Activated gamma-delta T cell (primary cell): ENCODE data around the gene PRR11.
"Not testable (repeated sequence)": the region's sequence is repeated elsewhere in the genome, so short reads cannot be mapped to it uniquely, and the experiment has no call there.

Experiments used
- DNase-seq: peaks from one replicate; lab custom pipeline; 2025; lab: John Stamatoyannopoulos, UW

PRR11 gene

DNA sequence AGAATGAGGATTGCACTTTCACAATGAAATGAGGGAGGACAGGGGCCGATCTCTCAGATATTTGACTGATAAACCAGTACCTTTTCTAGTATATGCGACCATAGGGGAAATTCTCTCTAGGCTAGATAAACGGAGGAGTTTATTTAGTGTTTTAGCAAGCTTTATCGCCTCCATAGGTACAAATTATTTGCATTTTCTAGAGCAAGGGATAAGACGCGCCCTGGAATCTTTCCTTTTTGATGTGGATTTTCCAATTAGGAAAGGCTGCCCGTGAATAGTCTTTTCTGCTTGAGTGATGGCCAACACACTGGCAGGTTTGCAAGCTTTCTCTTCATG lies 64.4 kb downstream of the PRR11 start:
- DNase-seq: no peak

DNA sequence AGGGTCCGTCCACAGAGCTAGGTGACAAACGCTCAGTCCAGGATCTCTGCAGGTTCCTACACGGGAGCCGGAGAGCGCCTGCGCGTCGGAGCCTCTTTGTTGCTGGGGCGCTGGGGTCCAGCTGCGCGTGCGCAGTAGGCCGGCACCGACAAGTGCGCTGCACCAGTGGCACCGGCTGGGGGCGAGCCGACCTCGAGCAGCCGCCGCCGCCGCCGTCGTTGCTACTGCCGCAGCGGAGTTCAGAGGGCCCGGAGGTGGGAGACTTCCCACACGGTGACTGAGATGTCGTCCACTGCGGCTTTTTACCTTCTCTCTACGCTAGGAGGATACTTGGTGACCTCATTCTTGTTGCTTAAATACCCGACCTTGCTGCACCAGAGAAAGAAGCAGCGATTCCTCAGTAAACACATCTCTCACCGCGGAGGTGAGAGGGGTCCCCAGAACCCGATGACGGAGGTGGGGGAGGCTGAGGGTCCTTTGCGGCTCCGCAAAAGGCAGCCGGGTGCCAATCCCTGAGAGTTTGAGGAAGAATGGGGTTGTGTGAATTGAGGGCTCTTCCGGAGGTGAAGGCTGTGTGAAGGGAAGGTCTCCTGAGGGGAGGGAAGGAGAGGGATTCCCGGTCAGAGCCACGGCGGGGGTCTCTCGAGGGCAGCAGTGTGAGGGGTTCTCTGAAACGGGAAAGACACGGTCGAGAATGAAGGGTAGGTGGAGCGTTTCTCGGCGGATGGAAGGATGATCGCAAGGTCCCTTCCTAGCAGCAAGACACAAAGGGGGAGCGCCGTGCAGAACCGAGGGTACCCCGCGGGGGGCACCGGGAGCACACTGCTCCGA lies 65.0 kb downstream of the PRR11 start, which contains the start of gene GDPD1:
Gene GDPD1 (plus strand): TSS at position 184 of the 831 bp plus-strand sequence. CDS start 99 bp downstream, at position 283.
- DNase-seq: peak; percentile 98

DNA sequence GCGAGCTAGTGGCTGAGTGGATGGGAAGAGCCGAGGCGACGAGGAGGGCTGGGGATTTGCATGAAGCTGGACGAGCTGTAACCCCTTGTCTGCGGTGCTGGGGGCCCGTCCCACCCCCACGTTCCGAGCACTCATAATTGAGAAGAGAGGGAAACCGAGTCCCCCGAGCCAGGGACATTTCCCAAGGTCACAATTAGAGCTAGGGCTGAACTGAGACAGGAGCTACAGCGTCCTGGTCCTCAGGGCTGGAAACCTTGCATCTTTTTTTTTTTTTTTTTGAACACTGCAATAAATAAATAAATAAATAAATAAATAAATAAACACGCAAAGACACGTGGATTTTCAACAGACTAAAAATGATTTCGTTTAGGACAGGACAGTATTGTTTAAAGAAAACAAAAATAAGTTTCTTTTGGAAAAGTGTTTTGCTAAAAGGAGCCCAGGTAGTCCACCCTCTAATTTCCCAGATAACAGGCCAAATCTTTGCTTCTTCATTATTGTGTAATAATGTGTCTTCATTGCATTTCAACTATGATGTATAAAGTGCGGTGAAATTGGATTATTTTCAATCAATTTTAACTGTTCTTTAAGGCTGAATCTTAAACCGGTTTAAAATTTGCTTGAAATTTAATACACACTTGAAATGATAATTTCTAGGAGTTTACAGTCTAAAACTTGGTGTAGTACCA lies 65.8 kb downstream of the PRR11 start:
- no peak for DNase-seq

DNA sequence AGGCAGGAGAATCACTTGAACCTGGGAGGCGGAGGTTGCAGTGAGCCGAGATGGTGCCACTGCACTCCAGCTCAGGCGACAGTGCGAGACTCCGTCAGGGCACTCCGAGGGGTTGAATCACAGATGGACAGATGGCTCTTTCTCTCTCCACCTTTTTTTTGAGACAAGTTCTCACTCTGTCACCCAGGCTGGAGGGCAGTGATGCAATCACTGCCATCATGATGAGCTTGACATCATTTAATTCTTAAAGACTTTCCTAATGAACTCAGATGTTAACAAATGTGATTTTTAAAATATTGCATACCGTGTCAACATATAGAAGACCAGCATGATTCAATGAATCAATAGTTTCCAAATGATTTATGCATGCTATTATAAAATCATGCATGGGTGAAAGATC lies 68.3 kb downstream of the PRR11 start:
- no peak for DNase-seq

DNA sequence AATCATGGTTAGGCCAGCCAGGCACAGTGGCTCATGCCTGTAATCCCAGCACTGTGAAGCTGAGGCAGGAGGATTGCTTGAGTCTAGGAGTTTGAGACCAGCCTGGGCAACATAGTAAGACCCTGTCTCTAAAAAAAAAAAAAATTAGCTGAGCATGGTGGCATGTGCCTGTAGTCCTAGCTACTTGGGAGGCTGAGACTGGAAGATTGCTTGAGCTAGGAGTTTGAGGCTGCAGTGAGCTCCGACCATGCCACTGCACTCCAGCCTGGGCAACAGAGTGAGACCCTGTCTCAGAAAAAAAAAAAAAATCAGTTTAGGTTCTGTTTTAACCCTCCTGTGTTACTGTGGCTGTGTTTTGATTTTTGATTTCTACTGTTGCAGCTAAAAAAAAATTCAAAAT lies 73.0 kb downstream of the PRR11 start:
- DNase-seq: not testable (repeated sequence)

DNA sequence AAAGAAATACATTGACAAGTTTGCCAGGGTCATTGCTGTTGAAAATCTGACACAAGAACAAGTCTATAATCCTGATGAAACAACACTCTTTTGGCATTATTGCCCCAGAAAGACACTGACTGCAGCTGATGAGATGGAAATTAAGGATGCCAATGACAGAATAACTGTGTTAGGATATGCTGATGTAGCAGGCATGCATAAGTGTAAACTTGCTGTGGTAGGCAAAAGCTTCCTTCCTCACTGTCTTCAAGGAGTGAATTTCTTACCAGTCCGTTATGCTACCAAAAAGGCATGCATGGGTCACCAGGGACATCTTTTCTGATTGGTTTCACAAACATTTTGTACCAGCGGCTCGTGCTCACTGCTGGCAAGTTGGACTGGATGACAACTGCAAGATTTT lies 75.2 kb downstream of the PRR11 start:
- no peak for DNase-seq

DNA sequence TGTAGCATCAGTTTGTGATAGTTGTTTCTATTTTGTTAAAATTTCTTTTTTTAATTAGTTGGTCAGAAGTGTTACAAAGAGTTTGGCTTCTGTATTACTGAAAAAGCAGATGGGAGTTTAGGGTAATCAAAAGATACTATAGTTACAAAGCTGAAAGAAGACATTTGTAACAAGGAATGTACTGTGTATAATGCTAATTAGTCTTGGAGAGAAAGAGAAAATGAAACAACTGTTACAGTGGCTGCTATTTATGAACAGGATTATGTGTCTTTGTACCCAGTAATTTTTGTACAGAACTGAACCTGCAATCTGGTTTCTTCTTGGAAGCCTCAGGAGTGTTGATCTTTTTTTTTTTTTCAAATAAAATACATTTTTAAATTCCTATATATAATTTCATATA lies 79.1 kb downstream of the PRR11 start:
- DNase-seq: no peak

DNA sequence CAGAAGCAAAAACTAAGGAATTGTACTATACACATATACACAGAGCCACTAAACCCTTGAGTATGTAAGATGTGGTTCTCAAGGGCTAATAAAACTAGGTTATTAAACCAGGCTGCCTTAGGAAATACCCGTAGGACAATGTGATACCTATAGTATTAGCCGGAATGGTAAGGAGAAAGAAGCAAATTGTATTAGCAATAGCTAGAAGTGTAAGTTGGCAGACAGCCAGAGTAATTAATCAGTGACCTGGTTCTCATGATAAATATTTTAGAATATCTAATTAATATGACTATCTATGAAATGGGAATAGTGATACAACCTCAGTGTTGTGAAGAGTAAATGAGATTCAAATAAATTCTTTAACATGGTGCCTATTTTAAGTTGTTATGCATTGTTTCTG lies 83.4 kb downstream of the PRR11 start:
- no peak for DNase-seq

DNA sequence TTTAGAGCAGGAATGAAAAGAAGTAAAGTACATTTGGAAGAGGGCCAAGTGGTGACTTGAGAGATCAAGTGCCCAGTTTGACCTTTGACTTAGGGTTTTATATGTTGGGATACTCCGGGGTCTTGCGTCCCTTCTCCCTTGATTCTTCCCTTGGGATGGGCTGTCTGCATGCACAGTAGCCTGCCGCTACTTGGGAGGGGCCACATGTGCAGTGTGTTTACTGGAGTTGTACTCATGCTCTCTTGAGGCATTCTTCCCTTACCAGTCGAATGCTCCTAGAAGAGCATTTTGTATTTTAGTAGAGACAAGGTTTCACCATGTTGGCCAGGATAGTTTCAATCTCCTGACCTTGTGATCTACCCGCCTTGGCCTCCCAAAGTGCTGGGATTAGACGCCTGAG lies 88.5 kb downstream of the PRR11 start:
- DNase-seq: no peak
